ENCODE measurements around the gene TTC9C.
"Not testable (repeated sequence)": the region's sequence is repeated elsewhere in the genome, so short reads cannot be mapped to it uniquely, and the experiment has no call there.

Gene TTC9C

DNA sequence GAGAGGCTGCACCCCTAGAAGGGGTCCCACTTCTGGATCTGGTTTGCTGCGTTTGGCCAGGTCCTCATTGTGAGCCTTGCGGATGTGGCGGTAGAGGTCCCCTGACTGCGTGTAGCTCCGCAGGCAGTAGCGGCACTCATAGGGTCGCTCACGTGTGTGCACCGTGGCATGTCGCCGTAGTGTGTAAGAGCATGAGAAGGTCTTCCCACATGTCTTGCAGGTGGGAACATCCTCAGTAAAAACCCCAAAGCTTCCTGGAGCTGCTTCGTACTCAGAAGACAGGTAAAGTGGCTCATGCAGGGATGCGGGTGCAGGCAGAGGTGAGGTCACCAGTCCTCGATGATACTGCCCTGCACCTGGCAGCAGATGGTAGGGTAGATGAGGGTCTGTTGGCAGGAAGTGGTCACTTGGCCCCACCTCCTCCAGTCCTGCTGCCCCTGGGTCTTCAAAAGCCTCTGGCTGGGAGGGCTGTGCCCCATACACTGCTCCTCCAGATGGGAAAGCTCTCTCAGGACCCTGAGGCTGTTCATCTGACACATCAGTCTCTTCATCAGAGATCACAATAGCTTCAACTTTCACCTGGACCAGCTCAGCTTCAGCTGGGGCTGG is 24.0 kb downstream of the TTC9C start:
- no peak for DNase-seq (ENCODE audit: low spot score)

DNA sequence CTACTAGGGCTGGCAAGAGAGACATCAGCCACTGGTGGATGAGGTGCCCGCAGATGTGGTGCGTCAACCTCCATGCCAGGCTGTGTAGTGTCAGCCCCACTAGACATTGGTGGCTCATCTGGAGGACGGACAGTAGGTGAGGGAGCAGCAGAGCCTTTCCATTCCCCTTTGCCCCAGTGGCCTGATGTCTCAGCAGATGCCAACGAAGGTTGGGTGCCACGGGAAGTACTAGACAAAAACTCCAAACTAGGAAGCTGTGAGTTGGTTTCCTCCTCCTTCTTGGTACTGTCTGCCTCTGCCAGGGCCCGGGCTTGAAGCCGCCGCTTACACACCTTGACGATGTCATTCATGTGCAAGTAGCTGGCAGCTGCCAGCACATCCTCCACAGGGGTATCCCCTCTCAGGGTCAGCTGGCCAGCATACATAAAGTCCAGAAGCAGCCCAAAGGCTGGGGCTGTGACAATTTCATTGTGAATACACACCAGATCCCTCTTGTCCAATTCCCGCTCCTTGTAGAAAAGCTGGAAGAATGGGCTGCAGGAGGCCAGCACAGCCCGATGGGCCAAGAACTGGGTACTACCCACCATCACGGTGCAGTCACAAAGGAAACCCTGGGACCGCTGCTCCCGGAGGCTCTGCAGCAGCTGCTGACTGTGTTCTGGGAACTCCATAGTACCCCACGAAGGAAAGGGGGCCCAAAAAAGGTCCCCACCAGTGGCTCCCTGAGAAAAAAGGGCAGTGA is 24.9 kb downstream of the TTC9C start:
- peak; percentile 38 for DNase-seq (ENCODE audit: low spot score)

DNA sequence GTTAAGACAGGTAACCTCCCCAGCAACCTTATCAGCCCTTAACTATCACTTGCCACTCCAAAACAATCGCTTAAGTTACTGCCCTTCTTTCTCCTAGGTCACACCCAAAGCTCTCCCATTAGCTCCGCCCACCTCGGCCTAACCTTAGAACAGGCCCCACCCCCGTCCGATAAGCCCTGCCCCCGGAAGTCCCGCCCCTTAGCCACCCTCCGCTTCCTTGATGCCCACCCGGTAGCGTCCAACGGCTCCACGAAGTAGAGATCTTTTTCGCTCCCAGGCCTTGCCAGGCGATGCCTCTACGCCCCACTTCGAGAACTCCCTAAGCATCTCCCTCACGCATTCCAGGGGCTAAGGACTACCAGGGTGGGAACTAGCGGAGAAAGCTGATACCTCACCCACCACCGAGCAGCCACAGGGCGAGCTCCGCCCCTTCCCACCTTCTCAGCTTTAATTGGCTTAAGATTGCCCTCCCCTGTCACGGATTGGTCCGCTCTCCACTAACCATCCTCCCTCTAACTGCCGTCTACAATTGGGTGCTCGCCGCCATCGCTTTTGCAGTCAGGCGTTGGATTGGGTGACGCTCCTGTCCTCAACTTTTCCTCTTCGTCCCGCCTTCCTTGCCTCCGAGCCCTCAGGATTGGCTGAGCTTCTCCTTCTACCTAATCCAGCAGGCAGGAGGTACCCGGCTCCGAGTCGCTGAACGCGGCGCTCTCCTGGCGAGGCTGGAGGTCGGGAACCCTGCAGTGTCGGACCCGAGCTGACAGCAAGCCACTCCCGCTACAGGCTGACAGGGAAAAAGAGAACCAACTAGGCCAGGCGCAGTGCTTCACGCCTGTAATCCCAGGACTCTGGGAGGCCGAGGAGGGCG is 25.7 kb downstream of the TTC9C start, which contains the start of gene ZBTB3:
Gene ZBTB3 (minus strand): TSS at position 425 of the 868 bp plus-strand sequence. CDS start 496 bp downstream, outside the sequence.
- DNase-seq (ENCODE audit: low spot score), result peak; percentile 90

DNA sequence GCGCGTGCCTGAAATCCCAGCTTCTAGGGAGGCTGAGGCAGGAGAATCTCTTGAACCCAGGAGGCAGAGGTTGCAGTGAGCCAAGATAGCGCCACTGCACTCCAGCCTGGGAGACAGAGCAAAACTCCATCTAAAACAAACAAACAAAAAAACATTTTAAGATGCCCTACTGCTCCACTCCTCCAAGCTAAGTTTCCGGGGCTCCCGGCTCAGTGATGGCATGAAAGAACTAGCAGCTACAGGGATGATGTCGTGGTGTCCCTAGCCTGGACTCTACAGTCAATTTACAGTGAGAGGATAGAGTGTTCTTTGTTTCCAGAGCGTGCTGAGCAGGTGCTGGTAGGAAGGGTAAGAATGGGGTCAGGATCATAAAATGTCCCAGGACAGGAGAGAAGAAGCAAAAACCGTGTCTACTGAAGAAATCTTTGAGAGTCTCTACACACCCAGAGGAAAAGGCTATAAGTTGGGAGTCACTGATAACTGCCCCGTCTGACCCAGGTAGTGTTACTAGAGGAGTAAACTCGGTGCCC is 26.9 kb downstream of the TTC9C start:
- DNase-seq (ENCODE audit: low spot score), result no peak

DNA sequence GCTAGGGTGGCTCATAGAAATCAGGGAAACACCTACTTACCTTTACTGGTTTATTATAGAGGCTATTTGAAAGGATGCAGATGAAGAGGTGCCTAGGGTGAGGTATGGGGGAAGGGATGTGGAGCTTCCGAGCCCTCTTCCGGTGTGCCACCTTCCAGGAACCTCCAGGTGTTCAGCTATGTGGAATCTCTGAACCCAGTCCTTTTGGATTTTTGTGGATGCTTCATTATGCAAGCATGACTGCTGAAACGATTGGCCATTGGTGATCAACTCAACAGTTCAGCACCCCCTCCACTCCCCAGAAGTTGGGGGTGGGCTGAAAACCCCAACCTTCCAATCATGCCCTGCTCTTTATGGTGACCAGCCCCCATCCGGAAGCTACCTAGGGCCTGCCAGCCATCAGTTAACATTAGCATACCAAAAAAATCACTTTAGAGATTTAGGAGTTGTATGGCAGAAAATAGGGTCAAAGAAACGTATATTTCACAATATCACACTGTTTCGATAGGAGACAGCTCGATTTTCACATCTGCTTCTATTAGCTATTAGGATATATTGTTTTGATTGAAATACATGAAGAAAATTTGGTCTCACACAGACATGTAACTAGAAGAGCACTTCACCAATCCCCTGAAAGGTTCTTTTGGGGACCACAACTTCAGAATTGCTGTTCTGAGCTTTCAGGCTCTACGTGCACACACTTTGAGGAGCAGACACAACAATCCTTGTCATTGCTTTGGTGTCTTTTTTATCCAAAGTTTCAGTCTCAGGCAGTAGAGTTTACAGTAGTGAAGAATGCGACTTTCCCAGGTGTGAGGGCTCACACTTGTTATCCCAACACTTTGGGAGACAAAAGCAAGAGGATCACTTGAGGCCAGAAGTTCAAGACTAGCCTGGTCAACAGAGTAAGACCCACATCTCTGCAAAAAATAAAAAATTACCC is 29.8 kb downstream of the TTC9C start:
- no peak for DNase-seq (ENCODE audit: low spot score)

DNA sequence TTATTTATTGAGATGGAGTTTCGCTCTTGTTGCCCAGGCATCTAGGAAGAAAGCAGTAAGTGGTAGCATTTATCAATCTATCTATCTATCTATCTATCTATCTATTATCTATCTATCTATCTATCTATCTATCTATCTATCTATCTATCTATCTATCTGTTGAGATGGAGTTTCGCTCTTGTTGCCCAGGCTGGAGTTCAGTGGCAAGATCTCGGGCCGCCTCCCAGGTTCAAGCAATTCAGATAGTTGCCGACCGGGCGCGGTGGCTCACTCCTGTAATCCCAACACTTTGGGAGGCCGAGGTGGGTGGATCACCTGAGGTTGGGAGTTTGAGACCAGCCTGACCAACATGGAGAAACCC is 32.6 kb downstream of the TTC9C start:
- not testable (repeated sequence) for DNase-seq (ENCODE audit: low spot score)

DNA sequence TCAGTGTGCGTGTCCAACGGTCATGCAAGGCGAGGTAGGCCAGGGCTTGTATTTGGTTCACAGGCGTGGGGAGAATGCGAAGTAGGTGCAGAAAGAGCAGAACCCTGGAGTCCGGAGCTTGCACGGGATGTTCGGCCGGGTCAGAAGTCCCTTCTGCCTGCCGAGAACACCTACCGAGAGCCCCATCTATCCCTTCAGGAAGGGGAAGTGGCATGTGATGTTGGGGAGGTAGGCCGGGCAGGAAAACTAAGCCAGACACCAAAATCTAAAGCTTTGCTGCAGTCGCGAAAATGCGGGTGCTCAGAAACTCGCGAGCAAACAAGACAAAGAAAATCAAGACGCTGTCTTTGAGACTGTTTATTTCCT is 42.5 kb downstream of the TTC9C start:
- no peak for DNase-seq (ENCODE audit: low spot score)

DNA sequence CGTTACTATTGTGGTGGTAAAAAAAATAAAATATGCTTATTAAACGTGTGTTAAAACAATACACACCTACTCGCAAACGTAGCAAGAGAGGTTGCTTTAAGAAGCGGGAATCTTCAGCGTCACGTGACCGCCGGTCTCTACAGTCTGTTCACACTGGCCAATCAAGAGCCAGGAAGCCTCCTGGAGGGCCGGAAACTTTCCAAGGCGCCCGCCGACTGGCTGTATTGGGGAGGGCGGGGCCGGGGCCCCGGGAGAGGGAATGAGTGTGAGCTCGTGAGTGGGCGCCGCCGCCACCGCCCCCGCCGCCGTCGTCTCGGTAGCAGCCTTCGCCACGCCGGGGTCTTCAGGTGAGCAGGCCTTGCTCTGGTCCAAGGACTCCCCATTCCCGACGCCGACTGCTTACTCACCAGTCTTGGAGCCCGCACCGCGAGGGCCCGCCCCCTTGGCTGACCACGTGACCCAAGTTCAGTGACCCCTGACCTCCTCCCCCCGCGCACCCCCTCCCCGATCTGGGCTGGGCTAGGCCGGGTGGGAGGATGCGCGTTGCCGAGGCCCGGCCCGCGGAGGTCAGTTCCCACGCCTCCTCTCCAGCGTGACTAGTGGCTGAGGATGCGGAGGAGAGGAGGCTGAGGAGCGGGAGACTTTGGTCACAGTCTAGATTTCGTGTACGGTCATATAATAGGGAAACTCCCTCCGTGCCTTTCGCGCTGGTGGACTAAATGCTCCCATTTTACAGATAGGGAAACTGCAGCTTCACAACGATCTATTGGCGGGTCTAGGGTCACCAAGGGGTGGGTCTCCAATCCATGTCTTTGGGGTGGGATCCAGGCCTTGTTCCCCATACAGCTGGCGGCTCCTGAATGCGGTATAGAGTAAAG is 43.1 kb downstream of the TTC9C start, which contains the start of gene TAF6L:
Gene TAF6L (plus strand): TSS at position 253 of the 878 bp plus-strand sequence. CDS start 4,388 bp downstream, outside the sequence.
- DNase-seq (ENCODE audit: low spot score), result peak; percentile 95

DNA sequence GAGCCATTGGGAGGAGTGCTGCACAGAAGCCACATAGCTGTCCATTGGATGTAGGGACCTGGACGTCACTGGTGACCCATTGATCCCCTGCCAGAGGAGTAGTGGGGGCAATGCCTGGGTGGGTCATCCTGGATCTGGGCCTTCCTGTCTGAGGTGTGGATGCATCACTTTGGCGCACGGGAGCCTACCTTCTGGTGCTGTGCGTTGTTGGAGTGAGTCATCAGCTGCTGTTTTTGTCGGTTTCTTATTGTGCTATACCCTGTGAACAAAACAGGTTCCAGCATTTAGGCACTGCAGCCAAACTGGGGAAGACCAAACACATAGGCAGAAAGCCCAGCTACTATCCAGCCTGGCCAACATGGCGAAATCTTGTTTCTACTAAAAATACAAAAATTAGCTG is 46.1 kb downstream of the TTC9C start:
- no peak for DNase-seq (ENCODE audit: low spot score)

DNA sequence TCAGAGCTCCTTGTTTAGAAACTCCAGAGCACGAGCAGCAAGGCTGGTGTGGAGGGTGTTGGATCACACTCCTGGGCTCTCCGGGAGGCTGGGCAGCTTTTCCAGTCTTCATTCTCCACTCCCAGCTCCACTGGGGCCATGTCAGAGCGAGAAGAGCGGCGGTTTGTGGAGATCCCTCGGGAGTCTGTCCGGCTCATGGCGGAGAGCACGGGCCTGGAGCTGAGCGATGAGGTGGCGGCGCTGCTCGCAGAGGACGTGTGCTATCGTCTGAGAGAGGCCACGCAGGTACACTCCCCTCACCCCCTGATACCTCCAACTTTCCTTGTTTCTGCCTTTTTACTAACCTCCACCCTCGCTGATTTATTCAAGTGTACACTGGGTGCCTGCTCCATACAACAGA is 47.4 kb downstream of the TTC9C start:
- no peak for DNase-seq (ENCODE audit: low spot score)

DNA sequence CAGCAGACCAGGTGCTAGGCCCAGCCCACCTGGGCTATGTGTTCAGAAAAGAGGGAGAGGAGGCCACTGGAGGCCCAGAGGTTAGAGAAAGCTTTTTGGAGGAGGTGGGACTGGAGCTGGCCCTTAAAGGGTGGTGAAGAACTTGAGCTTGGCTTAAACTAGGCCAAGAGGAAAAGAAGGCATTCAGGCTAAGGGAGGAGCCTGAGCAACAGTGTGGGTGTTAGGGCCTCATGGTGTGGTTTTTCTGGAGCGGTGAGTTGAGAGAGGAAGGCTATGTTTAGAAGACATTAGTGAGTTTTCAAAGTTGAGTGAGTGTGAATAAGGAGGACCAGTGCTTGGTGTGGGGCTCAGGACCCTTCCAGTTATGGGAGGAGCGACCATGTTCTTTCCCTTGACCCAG is 49.1 kb downstream of the TTC9C start:
- DNase-seq (ENCODE audit: low spot score), result no peak

DNA sequence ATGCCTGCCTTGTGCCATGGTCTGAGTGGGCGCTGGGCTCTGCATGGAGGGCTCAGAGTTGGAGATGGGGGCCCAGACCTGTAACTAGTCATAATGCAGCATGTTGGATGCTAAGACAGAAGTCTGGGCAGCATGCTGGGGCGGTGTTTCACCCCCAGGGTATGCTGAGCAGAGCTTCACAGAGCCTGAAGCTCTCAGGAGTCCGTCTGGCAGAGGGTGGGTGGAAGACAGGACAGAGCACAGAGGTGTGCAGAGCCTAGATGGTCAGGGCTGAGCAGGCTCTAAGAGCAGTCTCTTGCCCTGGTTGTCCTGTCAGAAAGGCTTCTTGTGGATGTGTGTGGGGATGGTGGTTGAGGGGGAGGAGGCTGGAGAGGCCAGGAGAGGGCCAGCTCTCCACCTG is 50.2 kb downstream of the TTC9C start:
- DNase-seq (ENCODE audit: low spot score), result no peak

DNA sequence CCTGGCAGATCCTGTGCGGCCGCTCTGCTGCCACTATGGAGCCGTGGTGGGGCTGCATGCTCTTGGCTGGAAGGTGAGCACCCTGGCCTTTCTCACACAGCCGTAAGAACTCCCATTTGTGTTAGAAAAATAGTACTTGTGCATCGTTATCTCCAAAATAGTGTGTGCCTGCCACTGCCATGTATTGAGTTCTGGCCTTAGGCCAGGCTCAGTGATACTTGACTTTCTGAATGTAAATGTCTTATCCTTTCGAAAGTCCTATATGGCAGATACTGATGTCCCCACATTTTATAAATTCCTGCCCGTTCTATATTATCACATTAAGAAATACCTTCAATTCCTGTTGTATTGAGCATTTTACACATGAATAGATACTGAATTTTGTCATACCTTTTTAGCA is 54.5 kb downstream of the TTC9C start:
- no peak for DNase-seq (ENCODE audit: low spot score)

DNA sequence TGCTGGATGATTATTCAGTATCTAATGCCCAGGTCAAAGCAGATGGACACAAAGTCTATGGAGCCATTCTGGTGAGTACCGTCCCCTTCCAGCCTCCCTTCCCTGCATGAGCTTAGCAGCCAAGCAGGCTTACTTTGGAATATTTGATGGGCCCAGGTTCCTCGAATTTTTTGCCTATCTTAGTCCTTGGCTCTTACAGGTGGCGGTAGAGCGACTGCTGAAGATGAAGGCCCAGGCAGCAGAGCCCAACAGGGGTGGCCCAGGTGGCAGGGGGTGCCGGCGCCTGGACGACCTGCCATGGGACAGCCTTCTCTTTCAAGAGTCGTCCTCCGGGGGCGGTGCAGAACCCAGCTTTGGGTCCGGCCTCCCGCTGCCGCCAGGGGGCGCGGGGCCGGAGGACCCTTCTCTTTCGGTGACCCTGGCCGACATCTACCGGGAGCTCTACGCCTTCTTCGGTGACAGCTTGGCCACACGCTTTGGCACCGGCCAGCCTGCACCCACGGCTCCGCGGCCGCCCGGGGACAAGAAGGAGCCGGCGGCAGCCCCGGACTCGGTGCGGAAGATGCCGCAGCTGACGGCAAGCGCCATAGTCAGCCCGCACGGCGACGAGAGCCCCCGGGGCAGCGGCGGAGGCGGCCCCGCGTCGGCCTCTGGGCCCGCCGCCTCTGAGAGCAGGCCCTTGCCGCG is 58.2 kb downstream of the TTC9C start:
- peak; percentile 91 for DNase-seq (ENCODE audit: low spot score)

DNA sequence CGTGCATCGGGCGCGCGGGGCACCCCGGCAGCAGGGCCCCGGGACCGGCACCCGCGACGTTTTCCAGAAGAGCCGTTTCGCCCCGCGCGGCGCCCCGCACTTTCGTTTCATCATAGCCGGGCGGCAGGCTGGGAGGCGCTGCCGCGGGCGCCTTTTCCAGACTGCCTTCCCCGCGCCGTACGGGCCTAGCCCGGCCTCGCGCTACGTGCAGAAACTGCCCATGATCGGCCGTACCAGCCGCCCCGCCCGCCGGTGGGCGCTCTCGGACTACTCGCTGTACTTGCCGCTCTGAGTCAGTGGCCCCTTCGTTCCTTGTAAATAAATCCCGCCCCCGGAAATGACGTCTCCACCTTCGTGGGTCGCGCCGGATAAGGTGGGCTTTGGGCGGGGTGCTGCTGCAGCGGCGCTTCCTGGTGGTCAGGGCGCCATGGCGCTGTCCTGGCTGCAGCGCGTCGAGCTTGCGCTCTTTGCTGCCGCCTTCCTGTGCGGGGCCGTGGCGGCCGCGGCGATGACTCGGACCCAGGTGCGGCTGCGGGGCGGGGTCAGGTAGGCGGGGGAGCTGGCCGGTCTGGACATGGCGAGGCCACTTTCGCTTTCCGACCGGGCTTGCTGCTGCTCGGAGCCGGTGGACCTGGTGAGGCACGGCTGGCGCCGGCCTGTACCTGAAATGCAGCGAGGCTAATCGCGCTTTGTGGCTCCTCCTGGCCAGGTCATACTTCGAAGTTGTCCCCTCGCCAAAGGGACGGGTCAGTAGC is 58.9 kb downstream of the TTC9C start, which contains the start of gene TMEM179B:
Gene TMEM179B (plus strand): TSS at position 398 of the 755 bp plus-strand sequence. CDS start 30 bp downstream, at position 428.
- DNase-seq (ENCODE audit: low spot score), result peak; percentile 93

Data from D341Med (cell line).